ENCODE measurements around the gene TLCD2. TPM values are rescaled to one million over a fixed set of nuclear protein-coding genes. Genes with fewer than 3 reads are reported as not detected.

Gene TLCD2
- total and polyA plus RNA-seq, 9 of the 15 experiments (the other 6 are each of a cell fraction or from before 2014, with no cell fraction given): 0.10 to 0.89 (median 0.58) TPM

DNA sequence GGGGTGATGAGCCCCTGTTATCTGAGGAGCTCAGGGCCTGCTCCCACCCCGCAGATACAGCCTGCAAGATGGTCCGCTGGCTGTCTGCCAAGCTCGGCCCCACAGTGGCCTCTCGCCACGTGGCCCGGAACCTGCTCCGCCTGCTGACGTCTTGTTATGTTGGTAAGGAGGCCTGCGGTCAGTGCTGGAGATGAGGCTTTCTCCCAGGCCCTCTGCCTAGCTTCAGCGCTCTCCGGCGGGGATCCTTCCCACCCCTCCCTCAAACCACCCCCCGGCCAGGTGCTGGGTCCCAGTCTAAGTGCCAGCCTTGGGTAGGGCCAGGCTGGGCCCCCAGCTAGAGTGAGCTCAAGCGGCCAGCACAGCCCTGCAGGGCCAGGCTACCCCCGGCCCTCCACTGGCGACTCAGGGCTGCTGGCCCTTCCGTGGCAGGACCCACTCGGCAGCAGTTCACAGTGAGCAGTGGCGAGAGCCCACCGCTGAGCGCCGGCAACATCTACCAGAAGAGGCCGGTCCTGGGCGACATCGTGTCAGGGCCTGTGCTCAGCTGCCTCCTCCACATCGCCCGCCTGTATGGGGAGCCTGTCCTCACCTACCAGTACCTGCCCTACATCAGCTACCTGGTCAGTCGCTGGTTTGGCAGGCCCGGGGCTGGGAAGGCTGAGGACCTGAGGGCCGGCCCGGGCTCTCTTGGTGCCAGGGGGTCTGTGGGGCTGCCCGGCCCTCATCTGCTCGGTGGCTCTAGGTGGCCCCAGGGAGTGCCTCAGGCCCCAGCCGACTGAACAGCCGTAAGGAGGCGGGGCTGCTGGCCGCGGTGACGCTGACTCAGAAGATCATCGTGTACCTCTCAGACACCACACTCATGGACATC lies 20.4 kb upstream of the TLCD2 start (continued):
- TF ChIP-seq MYBL2 (IDR thresholded peaks at IDR 0.05; ENCODE audit: low read depth) (no peak), MYBL2 (CRISPR knock-in tag; IDR thresholded peaks at IDR 0.05; ENCODE audit: borderline replicate concordance) (no peak), ZFPM2 (CRISPR knock-in tag; IDR thresholded peaks at IDR 0.05) (no peak), HDAC1 (IDR thresholded peaks at IDR 0.05) (no peak), POLR3G (IDR thresholded peaks at IDR 0.05; ENCODE audit: extremely low read depth, insufficient read length, insufficient replicate concordance) (no peak), ZBTB2 (IDR thresholded peaks at IDR 0.05) (no peak), ZBTB17 (CRISPR knock-in tag; IDR thresholded peaks at IDR 0.05) (0 out of 2 replicates have a peak, but pooled peaks have one; percentile 12), ZNF175 (CRISPR knock-in tag; IDR thresholded peaks at IDR 0.05; ENCODE audit: low read depth) (peak; percentile 73), ZC3H11A (IDR thresholded peaks at IDR 0.05; ENCODE audit: low read depth, low read length) (no peak), ASH1L (IDR thresholded peaks at IDR 0.05; ENCODE audit: borderline replicate concordance, low read depth, partially characterized antibody) (no peak), ILK (tag; IDR thresholded peaks at IDR 0.05; ENCODE audit: borderline replicate concordance, low read depth) (no peak), POLR2H (tag; IDR thresholded peaks at IDR 0.05; ENCODE audit: low read depth) (no peak), HOXB6 (CRISPR knock-in tag; IDR thresholded peaks at IDR 0.05; ENCODE audit: borderline replicate concordance) (no peak), ZKSCAN8 (CRISPR knock-in tag; IDR thresholded peaks at IDR 0.05) (no peak), HCFC1 (IDR thresholded peaks at IDR 0.05; ENCODE audit: low read depth, low read length) (no peak), E2F8 (IDR thresholded peaks at IDR 0.05; ENCODE audit: low read depth, partially characterized antibody) (no peak), L3MBTL2 (IDR thresholded peaks at IDR 0.05) (peak; percentile 91), RUNX1 (IDR thresholded peaks at IDR 0.05; ENCODE audit: low read depth) (no peak), IRF2 (CRISPR knock-in tag; IDR thresholded peaks at IDR 0.05) (no peak), ZNF699 (CRISPR knock-in tag; IDR thresholded peaks at IDR 0.05; ENCODE audit: insufficient replicate concordance) (no peak)
- TF ChIP-seq, protein P1, sequence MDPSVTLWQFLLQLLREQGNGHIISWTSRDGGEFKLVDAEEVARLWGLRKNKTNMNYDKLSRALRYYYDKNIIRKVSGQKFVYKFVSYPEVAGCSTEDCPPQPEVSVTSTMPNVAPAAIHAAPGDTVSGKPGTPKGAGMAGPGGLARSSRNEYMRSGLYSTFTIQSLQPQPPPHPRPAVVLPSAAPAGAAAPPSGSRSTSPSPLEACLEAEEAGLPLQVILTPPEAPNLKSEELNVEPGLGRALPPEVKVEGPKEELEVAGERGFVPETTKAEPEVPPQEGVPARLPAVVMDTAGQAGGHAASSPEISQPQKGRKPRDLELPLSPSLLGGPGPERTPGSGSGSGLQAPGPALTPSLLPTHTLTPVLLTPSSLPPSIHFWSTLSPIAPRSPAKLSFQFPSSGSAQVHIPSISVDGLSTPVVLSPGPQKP (CRISPR knock-in tag; IDR thresholded peaks at IDR 0.05): no peak
- TF ChIP-seq, protein P2, sequence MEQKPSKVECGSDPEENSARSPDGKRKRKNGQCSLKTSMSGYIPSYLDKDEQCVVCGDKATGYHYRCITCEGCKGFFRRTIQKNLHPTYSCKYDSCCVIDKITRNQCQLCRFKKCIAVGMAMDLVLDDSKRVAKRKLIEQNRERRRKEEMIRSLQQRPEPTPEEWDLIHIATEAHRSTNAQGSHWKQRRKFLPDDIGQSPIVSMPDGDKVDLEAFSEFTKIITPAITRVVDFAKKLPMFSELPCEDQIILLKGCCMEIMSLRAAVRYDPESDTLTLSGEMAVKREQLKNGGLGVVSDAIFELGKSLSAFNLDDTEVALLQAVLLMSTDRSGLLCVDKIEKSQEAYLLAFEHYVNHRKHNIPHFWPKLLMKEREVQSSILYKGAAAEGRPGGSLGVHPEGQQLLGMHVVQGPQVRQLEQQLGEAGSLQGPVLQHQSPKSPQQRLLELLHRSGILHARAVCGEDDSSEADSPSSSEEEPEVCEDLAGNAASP (IDR thresholded peaks at IDR 0.05): no peak
